Posterior vena cava (tissue), 2 donors: ENCODE measurements around the gene CENPP. TPM values are rescaled to one million over a fixed set of nuclear protein-coding genes. Genes with fewer than 3 reads are reported as not detected.
A peak's percentile ranks its signal among the peaks of the same experiment; 100 is the strongest.
"Not testable (repeated sequence)": the region's sequence is repeated elsewhere in the genome, so short reads cannot be mapped to it uniquely, and the experiment has no call there.

Source experiments
- DNase-seq: peaks from one replicate; pipeline ENCODE4 v3.0.0-alpha.2; 2020; ENCODE audit warnings: low spot score
- intact Hi-C, 2 donors: fragments of 100-400 bp; cut with DNase I; formaldehyde crosslinking; loops; one replicate each; pipeline versions ENCODE4 v1.14.1 to v1.14.2; 2022 to 2023
- total RNA-seq, 2 donors: library from RNA; stranded (reverse); fragmentation: NEBNext Ultra II Directional; extraction: Animal tissue kit (Norgen Biotek cat#: 25700); gene quantifications; one replicate each; pipeline ENCODE4 v1.2.1, GENCODE V29; 2021
- donor health status: DM: yes; HTN: yes; CAD: no.
- donor health status: DM: yes; HTN: yes; CAD: no.

The CENPP gene
- total RNA-seq, 2 donors from 2014 or later = 3.5 to 4.5 TPM

DNA sequence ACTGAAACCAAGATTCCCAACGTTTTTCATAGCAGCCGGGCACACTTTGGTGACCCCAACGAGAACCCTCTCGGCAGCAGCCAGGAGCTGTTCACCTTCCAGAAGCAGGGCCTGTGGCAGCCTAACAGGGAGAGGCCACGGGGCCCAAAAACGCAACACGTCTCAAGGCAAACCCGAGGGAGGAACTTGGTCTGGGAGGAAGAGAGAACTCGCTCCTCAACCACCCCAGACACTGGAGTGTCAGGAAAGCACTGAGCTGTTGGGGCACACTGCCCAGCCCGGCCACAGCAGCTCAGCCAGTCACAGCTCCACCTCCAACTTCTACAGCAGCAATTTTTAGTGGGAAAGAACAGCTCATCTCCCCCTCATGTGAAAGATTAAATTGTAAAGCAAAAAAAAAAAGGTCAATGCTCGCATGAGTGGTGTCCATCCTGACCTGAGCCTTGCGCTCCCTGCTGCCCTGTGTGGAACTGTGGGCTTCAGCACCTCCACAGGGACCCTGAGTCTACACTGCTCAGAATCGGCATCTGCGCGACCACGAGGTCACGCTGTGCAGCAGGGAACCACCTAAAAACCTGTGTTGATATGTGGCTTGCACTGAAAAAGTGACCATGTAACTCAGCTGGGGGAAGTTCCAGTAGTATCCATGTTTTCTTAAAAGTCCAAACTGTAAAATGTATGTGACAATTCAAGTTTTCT is 289.2 kb downstream of the CENPP start:
- intact Hi-C loops = loop anchor here in 1 of 2 donors (10.0 kb wide), 1 partner anchor 110 kb away; no protein-coding TSS in a partner anchor
- DNase-seq = peak; percentile 69

DNA sequence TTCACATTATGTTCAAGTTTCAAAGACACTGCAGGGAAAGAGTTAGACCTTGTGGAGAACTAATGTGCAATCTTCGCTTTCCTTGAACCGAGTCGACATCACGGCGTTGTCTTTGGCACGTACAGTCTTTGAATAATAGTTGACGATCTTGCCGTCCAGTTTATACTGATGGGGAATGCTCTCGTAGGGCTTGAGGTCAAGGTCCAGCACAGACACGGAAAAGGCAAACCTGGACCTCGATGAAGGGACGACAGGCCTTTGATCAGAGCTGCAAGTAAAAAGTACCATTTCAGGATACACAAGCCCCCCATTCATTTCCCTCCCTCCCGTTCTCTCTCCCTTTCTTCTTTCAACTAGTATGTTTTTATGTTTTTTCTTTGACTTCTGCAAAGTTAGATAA is 290.0 kb downstream of the CENPP start:
- DNase-seq = peak; percentile 14
- intact Hi-C loops = loop anchor here in 1 of 2 donors (10.0 kb wide), 1 partner anchor 111 kb away; no protein-coding TSS in a partner anchor

DNA sequence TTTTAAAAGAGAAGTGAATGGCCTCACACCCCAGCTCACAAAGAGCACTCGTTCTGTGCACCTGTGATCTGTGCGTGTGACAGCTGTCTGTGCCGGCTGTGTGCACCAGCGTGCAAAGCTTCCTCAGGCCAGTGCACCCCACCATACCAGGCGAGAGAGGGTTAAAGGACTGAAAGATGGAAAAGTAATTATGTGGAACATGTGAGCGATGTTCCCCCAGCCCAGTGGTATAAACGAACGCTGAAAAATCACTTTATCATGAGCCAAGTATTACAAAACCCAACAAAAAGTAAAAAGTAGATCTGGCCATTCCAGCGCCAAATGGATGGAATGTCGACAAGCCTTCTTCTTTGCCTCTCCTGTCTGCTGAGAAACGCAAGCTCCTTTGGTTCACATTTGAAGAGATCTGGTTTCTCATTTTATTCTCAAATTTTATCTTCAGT is 290.5 kb downstream of the CENPP start:
- intact Hi-C loops = loop anchor here in 1 of 2 donors (10.0 kb wide), 1 partner anchor 111 kb away; no protein-coding TSS in a partner anchor
- peak; percentile 53 for DNase-seq

DNA sequence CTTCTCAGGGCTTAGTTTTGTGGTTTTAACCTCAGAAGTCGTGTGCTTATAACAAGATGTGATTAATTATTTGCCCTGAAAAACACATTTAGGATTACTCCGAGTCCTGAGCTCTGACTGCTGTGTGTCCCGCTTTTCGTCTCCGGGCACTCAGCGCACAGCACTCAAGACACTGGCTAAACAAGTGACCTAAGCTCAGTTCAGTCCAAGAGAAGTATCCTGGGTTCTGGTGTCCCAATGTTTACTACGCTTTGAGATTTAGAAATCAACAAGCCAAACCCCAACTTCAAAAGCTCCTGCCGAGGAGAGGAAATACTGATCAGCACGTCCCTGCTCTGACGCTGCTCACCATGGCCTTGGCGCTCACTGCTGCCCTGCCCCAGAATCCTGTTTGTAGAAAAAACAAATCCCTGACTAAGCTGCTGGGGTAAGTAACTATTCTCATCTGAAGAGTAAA is 290.9 kb downstream of the CENPP start:
- peak; percentile 85 for DNase-seq
- intact Hi-C loops = loop anchor here in 1 of 2 donors (10.0 kb wide), 1 partner anchor 112 kb away; no protein-coding TSS in a partner anchor

DNA sequence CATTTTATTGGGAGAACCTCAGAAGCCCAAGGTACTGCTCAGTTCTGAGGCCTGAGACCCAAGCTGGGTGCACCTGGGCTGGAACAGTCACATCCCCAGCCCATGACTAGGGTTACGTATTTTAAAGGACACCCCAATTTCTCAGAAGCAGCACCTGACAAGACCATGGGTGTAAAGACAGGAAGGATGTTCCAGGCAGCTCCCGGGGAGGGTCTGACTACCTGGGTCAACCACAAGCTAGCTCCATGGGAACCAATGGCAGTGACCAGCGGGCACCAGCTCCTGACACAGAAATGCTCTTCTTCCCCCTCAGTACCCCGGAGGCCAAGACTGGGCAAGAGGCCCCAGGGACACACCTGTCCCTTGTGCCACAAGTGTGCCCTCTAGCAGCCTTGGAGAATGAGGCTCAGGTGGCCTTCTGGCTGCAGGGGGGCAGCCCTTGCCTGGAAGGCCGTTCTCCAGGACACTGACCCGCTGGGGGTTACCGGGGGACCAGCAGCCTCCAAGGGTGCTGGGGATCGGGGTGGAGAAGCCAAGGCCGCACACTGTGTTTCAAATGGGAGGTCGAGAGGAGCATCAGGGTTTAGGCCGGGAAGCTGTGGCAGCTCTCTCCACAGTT is 291.6 kb downstream of the CENPP start:
- intact Hi-C loops = loop anchor here in 1 of 2 donors (10.0 kb wide), 1 partner anchor 113 kb away; no protein-coding TSS in a partner anchor
- peak; percentile 63 for DNase-seq

DNA sequence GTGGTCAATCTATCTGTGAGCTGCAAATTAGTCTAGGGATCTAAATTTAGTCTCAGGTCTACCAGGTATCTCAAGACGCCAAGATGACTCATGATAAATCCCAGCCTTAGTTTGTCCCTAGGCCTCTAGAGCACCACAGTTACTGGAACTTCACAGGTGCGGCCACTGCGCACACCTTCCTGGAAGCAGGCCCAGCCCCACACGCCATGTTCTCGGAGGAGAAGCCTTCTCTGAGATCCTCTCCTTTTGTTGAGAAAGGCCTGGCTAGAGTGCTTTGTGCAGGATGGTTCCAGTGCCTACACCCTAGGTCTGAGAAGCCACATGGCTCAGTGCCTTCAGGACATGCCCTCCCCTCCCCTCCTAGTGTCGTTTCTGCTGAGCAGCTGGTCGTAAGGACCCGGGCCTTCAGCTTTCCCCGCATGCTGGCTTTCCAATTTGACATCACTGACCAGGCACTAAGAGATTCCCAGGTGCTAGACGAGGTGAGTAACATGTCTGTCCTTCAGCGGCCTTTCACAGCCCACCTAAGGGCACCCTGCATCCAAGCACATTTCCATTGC is 292.3 kb downstream of the CENPP start:
- intact Hi-C loops = loop anchor here in 1 of 2 donors (10.0 kb wide), 1 partner anchor 113 kb away; no protein-coding TSS in a partner anchor
- DNase-seq = peak; percentile 52

DNA sequence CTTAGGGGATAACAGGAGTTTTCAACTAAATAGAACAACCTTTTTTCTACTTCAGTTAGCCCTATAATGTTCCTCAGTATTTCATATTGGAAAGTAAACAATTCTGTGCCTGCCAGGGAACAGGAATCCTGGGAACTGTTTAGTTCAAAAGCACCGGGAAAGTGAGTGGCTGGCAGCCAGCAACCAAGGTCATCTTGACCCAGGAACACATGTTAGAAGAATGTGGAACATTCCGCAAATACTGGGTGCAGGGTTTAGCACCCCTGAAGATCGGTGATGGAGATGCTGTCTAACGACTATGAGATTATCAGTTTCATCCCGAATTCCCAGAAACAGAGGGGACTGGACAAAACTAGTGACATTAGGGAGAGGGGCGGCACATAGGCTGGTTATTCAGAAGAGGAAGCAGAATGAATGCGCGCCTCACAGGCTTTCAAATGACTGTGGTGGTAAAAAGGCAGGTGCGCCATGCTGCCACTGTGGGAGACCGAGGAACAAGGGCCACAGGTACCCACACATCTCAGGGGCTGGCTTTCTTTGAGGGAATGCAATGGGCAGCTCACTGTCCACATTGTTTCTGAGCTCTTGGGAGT is 293.0 kb downstream of the CENPP start:
- peak; percentile 60 for DNase-seq
- intact Hi-C loops = loop anchor here in 1 of 2 donors (10.0 kb wide), 1 partner anchor 114 kb away; no protein-coding TSS in a partner anchor

DNA sequence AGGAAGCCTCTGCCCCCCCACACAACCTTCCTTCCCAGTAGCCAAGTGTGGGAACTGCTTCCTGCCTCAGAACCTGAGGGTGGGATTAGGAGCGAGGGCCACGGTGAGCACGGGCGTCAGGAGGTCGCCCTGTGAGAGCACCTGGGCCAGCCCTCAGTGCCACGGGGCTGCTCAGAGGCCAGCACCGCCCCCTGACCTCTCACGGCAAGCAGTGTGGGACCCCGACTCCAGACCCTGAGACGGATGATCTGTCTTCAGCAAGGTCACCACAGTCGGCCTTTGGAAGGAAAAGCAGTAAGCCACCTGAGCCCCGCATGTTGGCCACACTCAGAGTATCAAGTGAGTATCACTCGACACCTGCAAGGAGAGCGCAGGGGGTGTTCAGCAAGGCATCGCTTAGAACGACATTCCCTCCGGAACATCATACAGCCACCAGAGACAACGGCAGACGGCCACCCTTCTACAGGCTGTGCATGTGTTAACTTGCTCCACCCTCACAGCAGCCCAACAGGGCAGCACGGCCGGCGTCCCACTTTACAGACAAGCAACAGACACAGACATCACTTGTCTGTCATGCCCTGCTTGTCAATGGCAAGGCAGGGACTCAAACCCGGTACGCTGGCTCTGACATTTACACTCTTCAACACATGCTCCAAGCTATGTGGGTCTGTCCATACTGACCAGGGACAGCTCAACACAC is 294.0 kb downstream of the CENPP start:
- intact Hi-C loops = loop anchor here in 1 of 2 donors (10.0 kb wide), 1 partner anchor 115 kb away; no protein-coding TSS in a partner anchor

DNA sequence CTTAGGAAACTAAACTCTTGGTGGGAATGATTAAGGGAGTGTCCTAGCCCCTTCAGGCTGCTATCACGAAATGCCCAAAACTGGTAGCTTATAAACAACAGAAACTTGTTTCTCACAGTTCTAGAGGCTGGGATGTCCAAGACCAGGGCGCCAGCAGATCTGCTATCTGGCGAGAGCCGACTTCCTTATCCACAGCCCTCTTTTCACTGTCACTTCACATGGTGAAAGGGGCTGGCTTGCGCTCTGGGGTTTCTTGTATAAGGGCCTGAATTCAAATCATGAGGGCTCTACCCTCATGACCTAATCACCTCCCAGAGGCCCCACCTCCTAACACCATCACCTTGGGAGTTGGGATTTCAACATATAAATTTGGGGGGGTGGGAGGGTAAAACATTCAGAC is 295.1 kb downstream of the CENPP start:
- intact Hi-C loops = no loop called here
- peak; percentile 66 for DNase-seq

More for the DNA sequence above, 294.0 kb downstream of the CENPP start:
- peak; percentile 72 for DNase-seq

DNA sequence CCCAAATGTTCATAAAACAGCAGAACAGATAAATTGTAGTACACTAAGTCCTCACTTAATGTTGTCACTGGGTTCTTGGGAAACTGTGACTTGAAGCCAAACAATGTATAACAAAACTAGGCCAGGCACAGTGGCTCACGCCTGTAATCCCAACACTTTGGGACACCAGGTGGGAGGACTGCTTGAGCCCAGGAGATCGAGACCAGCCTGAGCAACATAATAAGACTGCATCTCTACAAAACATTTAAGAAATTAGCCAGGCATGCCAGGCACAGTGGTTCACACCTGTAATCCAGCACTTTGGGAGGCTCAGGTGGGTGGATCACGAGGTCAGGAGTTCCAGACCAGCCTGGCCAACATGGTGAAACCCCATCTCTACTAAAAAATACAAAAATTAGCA is 298.2 kb downstream of the CENPP start:
- intact Hi-C loops = not testable (repeated sequence)

DNA sequence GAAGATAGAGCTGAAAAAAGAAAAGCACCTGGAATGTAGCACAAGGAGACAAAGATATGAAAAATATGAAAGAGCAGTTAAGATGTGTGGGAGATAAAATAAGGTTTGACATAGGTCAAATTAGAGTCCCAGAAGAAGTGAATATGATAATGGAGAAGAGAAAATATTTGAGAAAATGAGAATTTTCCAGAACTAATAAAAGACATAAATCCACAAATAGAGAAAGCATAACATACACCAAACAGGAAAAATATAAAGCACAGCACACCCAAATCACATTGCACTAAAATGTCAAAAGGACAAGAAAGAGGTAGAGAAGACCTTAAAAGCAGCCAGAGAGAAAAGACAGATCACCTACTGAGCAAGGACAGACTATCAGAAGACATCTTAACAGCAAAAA is 300.7 kb downstream of the CENPP start:
- no peak for DNase-seq
- intact Hi-C loops = no loop called here

More for the DNA sequence above, 298.2 kb downstream of the CENPP start:
- DNase-seq = peak; percentile 37

DNA sequence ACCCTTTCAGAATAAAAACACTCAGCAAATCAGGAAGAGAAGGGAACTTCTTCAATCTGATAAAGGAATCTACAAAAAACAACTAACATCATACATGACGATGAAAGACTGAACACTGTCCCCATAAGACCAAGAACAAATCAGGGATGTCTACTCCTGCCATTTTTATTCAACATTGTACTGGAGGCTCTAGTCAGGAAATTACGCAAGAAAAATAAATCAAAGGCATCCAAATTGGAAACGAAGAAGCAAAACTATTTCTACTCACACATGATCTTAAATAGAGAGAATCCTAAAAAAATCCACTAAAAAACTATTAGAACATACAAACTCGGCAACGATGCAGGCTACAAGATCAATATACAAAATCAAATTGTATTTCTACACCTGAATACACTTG is 301.9 kb downstream of the CENPP start:
- DNase-seq = no peak
- intact Hi-C loops = no loop called here

DNA sequence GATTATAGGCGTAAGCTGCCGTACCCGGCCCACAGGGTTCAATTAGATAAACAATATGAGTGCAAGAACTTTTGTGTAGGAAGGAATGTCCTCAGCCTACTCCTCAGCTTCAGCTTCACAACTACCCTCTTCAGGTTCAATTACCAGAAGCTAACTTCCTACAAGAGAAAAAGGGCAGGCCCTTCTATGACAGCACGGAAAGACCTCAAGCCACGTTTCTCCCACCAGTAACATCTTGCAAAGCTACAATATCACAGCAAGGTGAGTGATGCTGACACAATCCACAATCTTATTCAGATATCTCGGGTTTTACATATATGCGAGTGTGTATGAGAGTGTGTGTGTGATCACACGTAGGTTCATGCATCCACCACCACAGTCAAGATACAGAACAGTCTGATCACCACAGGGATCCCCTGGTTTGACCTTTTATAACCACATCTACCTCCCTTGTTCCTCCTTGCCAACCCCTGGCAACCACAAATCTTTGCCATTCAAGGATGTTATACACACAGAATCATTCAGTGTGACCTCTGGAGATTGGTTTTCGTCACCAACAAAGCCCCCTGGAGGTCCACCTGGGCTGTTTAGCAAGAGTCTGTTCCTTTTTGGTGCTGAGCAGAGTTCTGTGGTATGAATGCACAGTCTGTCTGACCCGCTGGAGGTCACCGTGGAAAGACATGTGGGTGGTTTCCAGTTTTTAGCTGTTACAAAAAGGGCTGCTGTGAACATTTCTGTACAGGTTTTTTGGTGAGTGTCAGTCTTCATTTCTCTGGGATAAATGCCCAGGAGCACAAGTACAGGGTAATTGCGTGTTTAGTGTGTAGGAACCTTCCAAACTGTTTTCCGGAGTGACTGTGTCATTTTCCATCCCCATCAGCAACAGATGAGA is 305.9 kb downstream of the CENPP start:
- DNase-seq = no peak
- intact Hi-C loops = loop anchor here in 1 of 2 donors (10.0 kb wide), 1 partner anchor 297 kb away; no protein-coding TSS in a partner anchor

DNA sequence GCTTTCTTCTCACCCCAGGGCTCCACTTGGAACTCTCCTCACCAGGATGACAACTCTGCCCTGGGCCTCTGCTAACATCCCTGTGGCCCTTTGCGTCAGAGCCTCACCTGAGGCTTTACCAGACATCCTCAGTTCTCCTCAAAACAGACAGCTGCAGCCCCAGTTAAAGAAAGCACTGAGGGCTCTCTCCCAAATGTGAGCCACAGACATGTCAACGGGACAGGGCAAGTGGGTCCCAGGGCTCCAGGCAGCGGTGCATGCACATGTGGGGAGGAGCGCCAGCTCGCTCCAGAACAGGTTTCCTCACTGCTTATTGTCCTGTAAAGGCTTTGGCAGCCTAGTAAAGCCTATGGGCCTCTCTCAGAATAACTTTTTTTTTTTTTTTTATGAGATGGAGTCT is 306.9 kb downstream of the CENPP start:
- intact Hi-C loops = loop anchor here in 1 of 2 donors (10.0 kb wide), 1 partner anchor 298 kb away; no protein-coding TSS in a partner anchor
- DNase-seq = peak; percentile 63

DNA sequence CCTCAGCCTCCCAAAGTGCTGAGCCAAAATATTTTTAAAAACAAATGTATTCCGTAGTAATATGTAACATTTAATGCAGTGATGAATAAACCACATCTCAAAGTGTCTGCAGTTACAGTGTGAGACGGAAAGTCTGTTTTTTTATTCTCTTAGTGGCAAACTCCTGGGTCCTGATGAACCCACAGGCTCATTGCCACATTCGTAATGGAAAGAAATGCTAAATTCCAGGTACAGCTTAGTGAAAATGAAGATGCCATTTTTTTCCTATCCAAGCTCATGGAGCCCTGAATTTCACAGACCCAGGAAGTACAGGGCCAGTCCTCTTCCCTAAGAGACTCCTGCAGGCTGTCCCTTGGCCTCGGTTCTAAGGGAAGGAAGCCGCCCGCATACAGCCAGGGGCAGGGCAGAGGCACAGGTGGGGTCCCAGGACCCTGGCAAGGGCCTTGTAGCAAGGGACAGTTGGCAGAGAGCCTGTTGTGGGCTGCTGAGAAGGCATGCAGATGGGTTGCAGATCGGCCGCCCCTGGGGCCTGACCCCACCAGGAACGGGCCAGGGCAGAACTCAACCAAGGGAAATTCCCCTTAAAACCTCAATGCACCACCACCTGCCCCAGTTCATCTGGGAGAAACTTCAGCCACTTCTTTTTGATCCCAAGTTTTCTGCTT is 308.0 kb downstream of the CENPP start:
- DNase-seq = peak; percentile 60
- intact Hi-C loops = loop anchor here in 1 of 2 donors (10.0 kb wide), 1 partner anchor 299 kb away; no protein-coding TSS in a partner anchor

DNA sequence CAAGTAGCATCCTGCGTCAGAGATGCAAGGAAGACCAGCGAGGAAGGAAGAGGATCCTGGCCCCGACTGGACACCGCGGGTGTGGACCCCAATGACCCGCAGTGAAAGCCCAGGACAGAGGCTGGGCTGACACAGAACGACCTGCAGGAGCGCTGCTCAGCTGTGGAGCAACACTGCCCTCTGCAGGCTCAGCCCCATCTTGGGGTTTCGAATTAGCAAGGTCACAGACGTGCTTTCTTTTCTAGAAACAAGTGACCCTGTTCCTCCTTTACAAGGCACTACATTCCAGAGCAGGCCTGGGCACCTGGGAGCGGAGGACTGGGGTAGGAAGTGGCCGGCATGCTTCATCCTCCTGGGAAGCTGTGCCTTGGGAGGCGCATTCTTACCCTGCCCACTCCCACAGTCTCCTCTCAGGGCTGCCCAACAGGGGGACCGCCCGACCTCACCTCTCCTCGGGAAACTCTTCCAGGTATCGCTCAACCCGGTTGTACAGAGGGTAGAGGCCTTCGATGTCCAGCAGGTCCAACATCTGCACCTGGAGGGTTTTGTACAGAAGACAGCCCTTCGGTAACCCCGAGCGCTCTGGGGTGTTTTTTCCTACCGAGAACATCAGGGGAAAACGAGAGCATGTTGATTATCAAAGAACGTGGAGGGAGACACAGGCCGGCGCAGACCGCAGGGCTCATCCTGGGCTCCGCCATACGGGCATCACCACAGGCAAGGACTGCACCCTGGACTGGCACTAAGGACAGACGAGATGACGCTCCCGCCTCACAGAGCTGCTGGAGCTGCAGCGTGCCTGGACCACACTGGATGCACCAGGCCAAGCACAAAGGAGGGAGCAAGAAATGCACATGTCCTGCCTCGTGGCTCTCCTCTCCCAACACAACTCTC is 309.2 kb downstream of the CENPP start:
- DNase-seq = peak; percentile 94
- intact Hi-C loops = loop anchor here (5.0 to 10.0 kb wide), 2 partner anchors 293 to 300 kb away; no protein-coding TSS in a partner anchor
